Activated CD4-positive, alpha-beta T cell treated with anti-CD3 and anti-CD28 coated beads for 48 hours (primary cell): ENCODE results near the gene NFKBIE.
"Not testable (repeated sequence)": the region's sequence is repeated elsewhere in the genome, so short reads cannot be mapped to it uniquely, and the experiment has no call there.

Experiments
- DNase-seq: peaks from one replicate; pipeline ENCODE4 v3.0.0-alpha.2; 2020

The NFKBIE gene

GRCh38 chr6:44238687-44239350, 26.5 kb downstream of the NFKBIE start:
- no peak for DNase-seq

GRCh38 chr6:44237813-44238433, 27.4 kb downstream of the NFKBIE start:
- peak; percentile 89 for DNase-seq

GRCh38 chr6:44237021-44237812, 28.1 kb downstream of the NFKBIE start:
- peak; percentile 84 for DNase-seq

GRCh38 chr6:44235891-44236516, 29.3 kb downstream of the NFKBIE start:
- no peak for DNase-seq

GRCh38 chr6:44235269-44235668, 30.1 kb downstream of the NFKBIE start:
- DNase-seq, result no peak

- DNase-seq, result no peak
Measured at GRCh38 chr6:44234101-44235025, 31.0 kb downstream of the NFKBIE start.

GRCh38 chr6:44233567-44234100, 31.7 kb downstream of the NFKBIE start:
- DNase-seq, result no peak

GRCh38 chr6:44232676-44233566, 32.4 kb downstream of the NFKBIE start:
- no peak for DNase-seq

- not testable (repeated sequence) for DNase-seq
Measured at GRCh38 chr6:44231426-44231825, 33.9 kb downstream of the NFKBIE start.

GRCh38 chr6:44230034-44230675, 35.2 kb downstream of the NFKBIE start:
- DNase-seq, result no peak

GRCh38 chr6:44229376-44230033, 35.8 kb downstream of the NFKBIE start:
- no peak for DNase-seq

- DNase-seq, result no peak
Measured at GRCh38 chr6:44228836-44229235, 36.5 kb downstream of the NFKBIE start.

GRCh38 chr6:44228433-44228832, 36.9 kb downstream of the NFKBIE start:
- DNase-seq, result no peak

GRCh38 chr6:44228031-44228430, 37.3 kb downstream of the NFKBIE start:
- DNase-seq, result no peak

- no peak for DNase-seq
Measured at GRCh38 chr6:44227148-44227793, 38.1 kb downstream of the NFKBIE start.

GRCh38 chr6:44226368-44227147, 38.8 kb downstream of the NFKBIE start:
- DNase-seq, result no peak

- DNase-seq, result no peak
Measured at GRCh38 chr6:44225579-44226325, 39.6 kb downstream of the NFKBIE start.

GRCh38 chr6:44224965-44225305, 40.4 kb downstream of the NFKBIE start:
- no peak for DNase-seq
